Esophagus squamous epithelium (tissue), 5 donors: ENCODE measurements around the gene SKAP1. TPM values are rescaled to one million over a fixed set of nuclear protein-coding genes. Genes with fewer than 3 reads are reported as not detected.

ENCODE experiments used
- DNase-seq: peaks from one replicate; lab custom pipeline; 2025; lab: John Stamatoyannopoulos, UW
- H3K27ac ChIP-seq, 4 donors: fragments of 200-600 bp; sonication (generic); one replicate each; pipeline ENCODE4 v1.5.1; 2016 to 2019; ENCODE audit warnings: mild to moderate bottlenecking in 1 of 4
- H3K27me3 ChIP-seq, 4 donors: fragments of 200-600 bp; sonication (generic); 1 replicate in 3 of 4; 2 replicates in 1 of 4; pipeline versions ENCODE4 v1.5.1 to v1.6.0; 2017 to 2021; ENCODE audit warnings: antibody characterized with exemption in 1 of 4
- H3K36me3 ChIP-seq, 3 donors: fragments of 200-600 bp; sonication (generic); one replicate each; pipeline ENCODE4 v1.5.1; 2016 to 2019
- H3K4me1 ChIP-seq, 3 donors: fragments of 200-600 bp; sonication (generic); one replicate each; pipeline ENCODE4 v1.5.1; 2017 to 2019
- H3K4me3 ChIP-seq, 4 donors: fragments of 200-600 bp; sonication (generic); 1 replicate in 3 of 4; 2 replicates in 1 of 4; pipeline ENCODE4 v1.5.1; 2016 to 2019; ENCODE audit warnings: mild to moderate bottlenecking in 2 of 4, moderate library complexity in 1 of 4
- H3K9me3 ChIP-seq, 3 donors: fragments of 200-600 bp; sonication (generic); one replicate each; pipeline ENCODE4 v1.5.1; 2016 to 2019
- POLR2A ChIP-seq, 4 donors: fragments of 450-650 bp; IDR thresholded peaks; one replicate each; pipeline ENCODE4 v1.6.1; 2017; ENCODE audit warnings: antibody characterized with exemption in 4 of 4, mild to moderate bottlenecking in 4 of 4, moderate library complexity in 3 of 4
- WGBS, 2 donors: methylation state at CpG; one replicate each; pipeline ENCODE4 v1.1.5; 2018; 5-methylcytosine and 5-hydroxymethylcytosine counted together
- intact Hi-C: fragments of 100-400 bp; cut with DNase I; formaldehyde crosslinking; loops from one replicate; pipeline ENCODE4 v1.15.0; 2022
- total RNA-seq, 4 donors: library from RNA; depleted of rRNA; stranded (reverse); fragments of >200 nt; gene quantifications; one replicate each; pipeline ENCODE4 v1.1.0, GENCODE V29; 2016
- TF ChIP-seq, protein P1 (sequence below), 6 experiments: fragments of 450-650 bp in 4 of 6; fragments of 200-600 bp in 2 of 6; sonication (generic) in 2 of 6; IDR thresholded peaks; one replicate each; pipeline ENCODE4 v1.5.1; 2016 to 2019; ENCODE audit warnings: antibody characterized with exemption in 6 of 6, mild to moderate bottlenecking in 4 of 6, moderate library complexity in 4 of 6
- donor health status: DM: yes; HTN: yes; CAD: no.

Gene SKAP1
- total RNA-seq, 4 donors from 2014 or later, result 0.83 to 5.1 (median 3.4) TPM; not detected in 1

DNA sequence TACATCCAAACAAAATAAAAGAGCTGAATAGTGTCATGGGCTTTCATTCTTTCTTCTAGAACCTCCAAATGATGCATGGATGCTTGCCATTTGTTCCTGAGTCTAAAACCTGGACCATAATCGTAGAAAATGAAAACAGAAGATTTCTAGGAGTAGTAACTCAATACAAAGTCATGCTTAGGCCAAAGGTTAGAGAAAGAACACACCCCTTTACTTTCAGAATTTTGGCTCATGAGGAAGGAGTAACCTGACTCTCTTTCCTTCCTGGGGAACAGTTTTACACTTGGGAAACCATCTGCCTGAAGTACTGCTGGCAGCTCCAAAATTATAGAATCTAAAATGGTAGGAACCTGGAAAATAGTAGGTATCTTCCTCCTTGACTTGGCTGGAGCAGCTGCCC lies 185.2 kb downstream of the SKAP1 start:
- DNase-seq, result no peak
- H3K4me1 ChIP-seq, result peaks cover 0 to 23% (median 10%) of the 10 kb centered on the region in 3 donors
- H3K27ac ChIP-seq, result no peak overlapping the region
- WGBS, 2 donors, result 67 to 76% methylated on average over 1 of the region's 1 CpG
- H3K27me3 ChIP-seq, result peaks cover 0 to 28% (median 0%) of the 10 kb centered on the region in 4 donors
- TF ChIP-seq POLR2A (IDR thresholded peaks at IDR 0.05), result no peak
- TF ChIP-seq, protein P1, sequence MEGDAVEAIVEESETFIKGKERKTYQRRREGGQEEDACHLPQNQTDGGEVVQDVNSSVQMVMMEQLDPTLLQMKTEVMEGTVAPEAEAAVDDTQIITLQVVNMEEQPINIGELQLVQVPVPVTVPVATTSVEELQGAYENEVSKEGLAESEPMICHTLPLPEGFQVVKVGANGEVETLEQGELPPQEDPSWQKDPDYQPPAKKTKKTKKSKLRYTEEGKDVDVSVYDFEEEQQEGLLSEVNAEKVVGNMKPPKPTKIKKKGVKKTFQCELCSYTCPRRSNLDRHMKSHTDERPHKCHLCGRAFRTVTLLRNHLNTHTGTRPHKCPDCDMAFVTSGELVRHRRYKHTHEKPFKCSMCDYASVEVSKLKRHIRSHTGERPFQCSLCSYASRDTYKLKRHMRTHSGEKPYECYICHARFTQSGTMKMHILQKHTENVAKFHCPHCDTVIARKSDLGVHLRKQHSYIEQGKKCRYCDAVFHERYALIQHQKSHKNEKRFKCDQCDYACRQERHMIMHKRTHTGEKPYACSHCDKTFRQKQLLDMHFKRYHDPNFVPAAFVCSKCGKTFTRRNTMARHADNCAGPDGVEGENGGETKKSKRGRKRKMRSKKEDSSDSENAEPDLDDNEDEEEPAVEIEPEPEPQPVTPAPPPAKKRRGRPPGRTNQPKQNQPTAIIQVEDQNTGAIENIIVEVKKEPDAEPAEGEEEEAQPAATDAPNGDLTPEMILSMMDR (IDR thresholded peaks at IDR 0.05), result no peak
- intact Hi-C loops, result no loop called here
- H3K9me3 ChIP-seq, result no peaks in the 10 kb centered on the region
- no peak overlapping the region for H3K4me3 ChIP-seq
- no peaks in the 10 kb centered on the region for H3K36me3 ChIP-seq

DNA sequence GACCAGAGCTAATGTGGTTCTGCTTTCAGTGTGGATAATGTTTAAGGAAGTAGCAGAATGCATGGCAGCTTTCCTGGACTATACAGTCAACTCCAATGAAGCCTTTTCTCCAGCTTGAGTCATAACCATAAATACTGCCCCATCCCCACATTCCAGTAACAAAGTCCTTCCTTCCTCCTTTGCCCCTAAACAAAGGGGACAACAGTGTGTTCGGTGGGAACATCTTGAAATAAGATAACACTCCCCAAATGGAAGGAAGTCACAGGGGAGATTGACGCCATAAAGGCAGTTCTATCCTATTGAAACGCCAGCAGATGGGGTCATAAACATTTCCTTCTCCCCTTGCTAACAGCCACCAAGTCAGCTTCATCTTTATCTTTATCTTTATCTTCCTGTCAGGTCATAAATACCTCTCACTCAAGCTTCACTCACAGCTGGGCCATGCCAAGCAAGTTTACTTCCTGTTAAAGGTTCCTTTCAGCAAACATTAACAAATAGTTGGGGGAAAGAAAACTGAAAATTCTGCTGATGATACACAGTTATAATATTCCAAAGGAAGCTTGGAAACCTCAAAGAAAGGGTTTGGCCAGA lies 185.8 kb downstream of the SKAP1 start:
- H3K4me1 ChIP-seq, result peaks cover 0 to 24% (median 10%) of the 10 kb centered on the region in 3 donors
- DNase-seq, result no peak
- peaks cover 0 to 28% (median 0%) of the 10 kb centered on the region in 4 donors for H3K27me3 ChIP-seq
- intact Hi-C loops, result no loop called here
- H3K4me3 ChIP-seq, result no peak overlapping the region
- TF ChIP-seq, protein P1 (IDR thresholded peaks at IDR 0.05), result no peak
- TF ChIP-seq POLR2A (IDR thresholded peaks at IDR 0.05), result no peak
- 31 to 47% methylated on average over 3 of the region's 3 CpGs for WGBS, 2 donors
- H3K36me3 ChIP-seq, result no peaks in the 10 kb centered on the region
- H3K27ac ChIP-seq, result no peak overlapping the region
- no peaks in the 10 kb centered on the region for H3K9me3 ChIP-seq

DNA sequence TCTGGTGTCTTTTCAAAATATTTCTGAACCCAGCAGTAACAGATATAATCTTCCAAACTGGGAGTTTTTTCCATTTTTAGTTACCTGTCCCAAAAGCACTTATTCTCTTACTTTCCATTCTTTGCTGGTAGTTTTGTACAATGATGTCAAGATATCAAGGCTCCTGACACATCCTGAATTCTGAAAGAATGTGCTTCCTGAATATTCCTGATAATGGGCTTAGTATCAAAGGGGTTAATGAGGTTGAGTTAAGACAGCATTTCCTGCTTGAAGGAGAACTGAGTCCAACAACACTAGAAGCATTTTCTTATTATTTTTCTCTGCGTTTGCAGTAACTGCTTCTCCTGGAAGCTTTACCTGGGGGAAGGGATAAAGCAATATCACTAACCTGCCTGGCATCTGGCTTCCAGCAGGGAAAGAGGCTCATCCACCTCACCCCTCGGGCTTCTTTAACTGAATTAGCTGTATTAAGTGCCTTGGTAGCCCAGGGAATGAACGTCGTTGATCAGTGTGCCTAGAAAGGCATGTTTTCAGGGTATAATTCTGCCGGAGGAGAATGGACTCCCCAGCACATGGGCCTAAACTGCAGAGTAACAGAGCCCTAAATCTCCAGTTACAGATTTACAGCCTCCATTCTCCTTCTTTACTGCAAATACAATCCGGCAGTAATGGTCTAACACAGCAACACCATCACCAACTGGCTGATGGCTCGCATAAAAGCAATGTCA lies 188.1 kb downstream of the SKAP1 start:
- TF ChIP-seq POLR2A (IDR thresholded peaks at IDR 0.05), result no peak
- TF ChIP-seq, protein P1 (IDR thresholded peaks at IDR 0.05), result no peak
- WGBS, 2 donors, result 56 to 79% methylated on average over 7 of the region's 7 CpGs
- intact Hi-C loops, result no loop called here

DNA sequence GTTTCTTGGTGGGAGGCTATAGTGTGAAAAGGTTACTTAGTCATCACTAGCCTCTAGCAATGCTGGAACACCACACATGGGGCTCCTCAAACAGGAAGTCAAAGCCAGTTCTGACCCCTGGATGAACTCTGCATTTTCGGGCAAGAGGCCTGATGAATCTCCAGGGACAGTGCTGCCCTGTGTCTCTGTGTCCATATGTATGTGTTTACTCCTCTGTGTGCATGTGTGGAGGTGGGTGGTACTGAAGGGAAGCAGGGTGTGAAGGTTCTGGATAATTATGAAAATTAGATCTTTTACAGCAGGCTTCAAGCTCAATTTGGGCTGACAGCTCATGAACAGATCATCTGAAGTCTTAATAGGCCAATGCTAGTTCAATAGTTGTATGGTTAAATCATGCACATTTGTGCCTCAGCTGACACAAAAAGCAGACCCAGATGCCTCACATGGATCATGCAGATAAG lies 188.9 kb downstream of the SKAP1 start:
- DNase-seq, result no peak
- TF ChIP-seq, protein P1 (IDR thresholded peaks at IDR 0.05), result no peak
- no peak for TF ChIP-seq POLR2A (IDR thresholded peaks at IDR 0.05)
- H3K27me3 ChIP-seq, result peaks cover 0 to 9% (median 0%) of the 10 kb centered on the region in 4 donors
- H3K27ac ChIP-seq, result peak overlapping the region in 1 of 4 donors; percentile 37
- H3K36me3 ChIP-seq, result no peaks in the 10 kb centered on the region
- H3K9me3 ChIP-seq, result no peaks in the 10 kb centered on the region
- H3K4me3 ChIP-seq, result no peak overlapping the region
- WGBS, 2 donors, result 10 to 18% methylated on average over 1 of the region's 1 CpG
- peaks cover 0 to 24% (median 10%) of the 10 kb centered on the region in 3 donors for H3K4me1 ChIP-seq
- intact Hi-C loops, result no loop called here

More for the DNA sequence above, 188.1 kb downstream of the SKAP1 start:
- no peak overlapping the region for H3K4me3 ChIP-seq
- peaks cover 0 to 17% (median 0%) of the 10 kb centered on the region in 4 donors for H3K27me3 ChIP-seq
- no peaks in the 10 kb centered on the region for H3K9me3 ChIP-seq
- DNase-seq, result no peak
- no peak overlapping the region for H3K27ac ChIP-seq
- no peaks in the 10 kb centered on the region for H3K36me3 ChIP-seq
- H3K4me1 ChIP-seq, result peaks cover 0 to 24% (median 10%) of the 10 kb centered on the region in 3 donors
